SK-N-MC (cell line): ENCODE data around the gene TUBB6.

Experiments
- DNase-seq: peaks from one replicate; pipeline ENCODE4 v3.0.0-alpha.2; 2011; ENCODE audit warnings: low read depth, low spot score
- H3K27ac ChIP-seq: fragments of 200-600 bp; sonication (generic); 2 replicates; pipeline ENCODE4 v1.5.1; 2016; ENCODE audit warnings: mixed run types
- H3K36me3 ChIP-seq: fragments of 200-600 bp; sonication (generic); 2 replicates; pipeline ENCODE4 v1.6.1; 2017; ENCODE audit warnings: antibody characterized with exemption, low read length, mixed read lengths; ENCODE audit not compliant: insufficient read depth
- H3K4me3 ChIP-seq: fragments of 200-600 bp; sonication (generic); 2 replicates; pipeline ENCODE4 v1.5.1; 2016
- H3K9ac ChIP-seq: fragments of 200-600 bp; sonication (generic); 2 replicates; pipeline ENCODE4 v1.8.0; 2017; ENCODE audit warnings: mixed run types, mixed read lengths; ENCODE audit not compliant: insufficient read length
- H3K9me3 ChIP-seq: fragments of 200-600 bp; sonication (generic); 2 replicates; pipeline ENCODE4 v1.6.1; 2017; ENCODE audit warnings: low read depth, mild to moderate bottlenecking, antibody characterized with exemption, low read length, moderate library complexity, mixed read lengths
- EZH2 ChIP-seq: fragments of 200-600 bp; sonication (generic); IDR thresholded peaks from one replicate; pipeline ENCODE4 v1.6.1; 2017; ENCODE audit warnings: antibody characterized with exemption
- FOXP2 ChIP-seq: optimal IDR thresholded peaks from 2 replicates; pipeline ENCODE3; 2011; ENCODE audit warnings: mild to moderate bottlenecking, moderate library complexity; ENCODE audit not compliant: insufficient read depth; ENCODE audit errors: extremely low read length, control extremely low read depth
- POLR2AphosphoS5 ChIP-seq: IDR thresholded peaks from 2 replicates; pipeline ENCODE4 v1.6.1; 2012; ENCODE audit warnings: mild to moderate bottlenecking, low read depth, low read length, borderline replicate concordance

TUBB6 gene

DNA sequence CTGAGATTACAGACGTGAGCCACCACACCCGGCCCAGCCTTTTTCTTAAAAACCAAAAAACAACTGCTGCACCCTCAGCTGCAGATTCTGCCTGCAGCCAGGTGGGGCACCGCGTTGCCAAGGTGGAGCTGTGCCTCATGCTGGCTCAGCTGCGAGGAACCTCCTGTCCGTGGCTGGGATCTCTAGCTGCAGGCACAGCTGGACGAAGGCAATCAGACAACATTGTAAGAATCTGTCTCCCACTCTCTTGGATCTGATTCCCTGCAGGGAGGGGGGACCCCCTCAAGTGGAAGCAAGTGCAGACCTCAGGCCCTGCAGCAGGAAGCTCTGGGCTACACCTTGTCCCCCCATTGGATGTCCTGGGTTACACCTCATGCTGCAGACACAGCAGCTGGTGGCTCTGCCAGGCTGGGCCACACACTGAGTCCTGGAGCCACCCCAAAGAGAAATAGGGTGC, 29.8 kb upstream of the TUBB6 start:
- Histone ChIP-seq H3K27ac (no peak overlapping the region), H3K9me3 (no peaks in the 10 kb centered on the region), H3K4me3 (no peak overlapping the region), H3K9ac (peak overlapping the region; percentile 12), H3K36me3 (no peaks in the 10 kb centered on the region)
- TF ChIP-seq FOXP2 (no peak), POLR2AphosphoS5 (no peak), EZH2 (no peak)
- no peak for DNase-seq

DNA sequence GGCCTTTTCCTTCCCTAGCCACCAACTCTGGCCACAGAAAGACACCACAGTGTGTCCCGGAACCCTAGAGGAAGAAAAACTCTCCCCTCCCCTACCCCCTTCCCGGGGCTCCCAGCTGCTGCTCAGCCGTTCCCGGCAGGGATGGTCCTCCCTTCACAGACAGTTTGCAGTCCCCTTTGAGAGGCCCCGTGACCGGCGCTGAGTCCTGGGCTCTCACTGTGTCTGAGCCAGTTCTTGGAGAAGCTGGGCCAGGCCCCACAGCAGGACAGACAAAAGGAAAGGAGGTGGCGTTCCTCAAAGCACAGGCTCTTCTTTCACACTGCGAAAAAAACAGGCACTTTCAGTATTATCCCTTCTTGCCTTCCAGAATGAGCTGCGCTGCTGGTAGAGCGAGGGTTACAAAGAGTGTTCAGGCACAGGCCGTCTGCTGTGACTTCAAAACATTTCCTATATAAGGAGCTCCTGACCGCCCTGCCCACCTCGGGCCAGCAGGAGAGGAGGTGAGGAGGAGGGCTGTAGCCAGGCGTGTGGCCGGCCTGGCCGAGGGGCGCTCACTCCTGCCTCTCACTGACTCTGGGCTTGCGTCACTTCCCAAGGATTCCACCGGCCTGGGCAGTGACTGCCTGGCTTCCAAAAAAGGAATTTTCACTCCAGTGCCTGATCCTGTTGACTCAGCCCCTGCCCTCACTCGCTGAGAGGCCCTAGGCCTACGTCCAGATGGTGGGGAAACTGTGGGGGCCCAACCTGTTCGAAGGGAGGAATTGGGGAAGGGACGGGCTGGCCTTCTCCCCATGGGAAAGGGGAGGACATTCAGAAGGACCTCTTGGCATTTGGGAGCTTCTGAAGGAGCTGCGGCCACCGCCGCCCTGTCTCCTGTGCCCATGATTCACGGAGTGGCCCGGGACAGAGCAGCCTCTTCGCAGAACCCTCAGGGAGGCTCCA, 29.0 kb upstream of the TUBB6 start:
- no peak for TF ChIP-seq POLR2AphosphoS5
- TF ChIP-seq EZH2 = no peak
- no peak for TF ChIP-seq FOXP2
- H3K9me3 ChIP-seq = no peaks in the 10 kb centered on the region
- H3K27ac ChIP-seq = no peak overlapping the region
- DNase-seq = no peak
- H3K4me3 ChIP-seq = no peak overlapping the region
- peak overlapping the region; percentile 12 for H3K9ac ChIP-seq
- H3K36me3 ChIP-seq = no peaks in the 10 kb centered on the region

DNA sequence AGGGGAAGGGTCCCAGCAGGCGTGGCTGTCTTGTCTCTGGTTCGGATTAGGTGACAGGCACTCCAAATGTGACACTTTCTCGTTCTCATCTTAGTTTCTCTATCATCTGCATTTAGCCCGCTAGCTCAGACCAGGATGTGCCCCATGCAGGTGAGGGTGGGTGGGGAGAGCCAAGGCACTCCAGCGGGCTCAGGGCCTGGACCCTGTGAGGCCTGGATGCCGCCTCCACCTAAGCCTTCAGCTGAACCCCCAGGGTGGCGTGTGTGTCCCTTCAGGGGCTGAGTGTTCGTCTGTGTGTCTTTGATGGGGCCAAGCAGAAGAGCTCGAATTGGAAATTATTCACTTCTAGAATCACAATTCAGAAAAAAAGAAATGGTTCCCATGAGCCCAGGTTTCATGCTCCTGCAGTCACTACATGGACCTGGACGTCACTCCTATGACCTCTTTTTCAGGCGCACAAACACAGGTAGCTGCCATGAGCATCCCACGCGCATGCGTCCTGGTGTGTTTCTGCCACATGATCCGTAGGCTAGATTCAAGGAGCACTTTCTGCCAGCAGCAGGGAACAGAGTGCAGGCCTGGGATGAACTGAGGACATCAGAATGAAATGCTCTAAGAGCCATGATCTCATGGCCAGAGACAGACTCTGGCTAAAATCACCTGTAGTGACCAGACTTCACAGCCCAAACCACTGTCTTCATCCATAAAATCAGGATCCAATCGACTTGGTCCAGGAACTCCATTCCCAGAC, 28.1 kb upstream of the TUBB6 start:
- H3K4me3 ChIP-seq = no peak overlapping the region
- H3K9ac ChIP-seq = no peak overlapping the region
- no peak for DNase-seq
- H3K9me3 ChIP-seq = no peaks in the 10 kb centered on the region
- H3K27ac ChIP-seq = no peak overlapping the region
- H3K36me3 ChIP-seq = no peaks in the 10 kb centered on the region
- TF ChIP-seq EZH2 = no peak
- TF ChIP-seq POLR2AphosphoS5 = no peak
- no peak for TF ChIP-seq FOXP2

DNA sequence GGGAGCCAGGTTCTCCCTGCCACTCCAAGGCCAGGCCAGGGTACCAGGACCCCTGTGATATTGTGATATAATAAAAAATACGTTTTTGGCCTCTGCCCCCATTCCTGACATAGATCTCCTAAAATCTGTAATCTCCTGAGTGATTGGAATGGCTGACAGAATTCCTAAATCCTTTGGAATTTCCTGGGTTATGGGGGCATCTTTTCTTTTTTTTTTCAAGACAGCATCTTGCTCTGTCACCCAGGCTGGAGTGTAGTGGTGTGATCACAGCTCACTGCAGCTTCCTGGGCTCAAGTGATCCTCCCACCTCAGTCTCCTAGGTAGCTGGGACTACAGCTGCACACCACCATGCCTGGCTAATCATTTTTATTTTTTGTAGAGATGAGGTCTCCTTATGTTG, 26.2 kb upstream of the TUBB6 start:
- no peaks in the 10 kb centered on the region for H3K36me3 ChIP-seq
- no peaks in the 10 kb centered on the region for H3K9me3 ChIP-seq
- H3K27ac ChIP-seq = no peak overlapping the region
- no peak overlapping the region for H3K9ac ChIP-seq
- no peak for DNase-seq
- H3K4me3 ChIP-seq = no peak overlapping the region
- TF ChIP-seq EZH2 (no peak), POLR2AphosphoS5 (no peak), FOXP2 (no peak)

DNA sequence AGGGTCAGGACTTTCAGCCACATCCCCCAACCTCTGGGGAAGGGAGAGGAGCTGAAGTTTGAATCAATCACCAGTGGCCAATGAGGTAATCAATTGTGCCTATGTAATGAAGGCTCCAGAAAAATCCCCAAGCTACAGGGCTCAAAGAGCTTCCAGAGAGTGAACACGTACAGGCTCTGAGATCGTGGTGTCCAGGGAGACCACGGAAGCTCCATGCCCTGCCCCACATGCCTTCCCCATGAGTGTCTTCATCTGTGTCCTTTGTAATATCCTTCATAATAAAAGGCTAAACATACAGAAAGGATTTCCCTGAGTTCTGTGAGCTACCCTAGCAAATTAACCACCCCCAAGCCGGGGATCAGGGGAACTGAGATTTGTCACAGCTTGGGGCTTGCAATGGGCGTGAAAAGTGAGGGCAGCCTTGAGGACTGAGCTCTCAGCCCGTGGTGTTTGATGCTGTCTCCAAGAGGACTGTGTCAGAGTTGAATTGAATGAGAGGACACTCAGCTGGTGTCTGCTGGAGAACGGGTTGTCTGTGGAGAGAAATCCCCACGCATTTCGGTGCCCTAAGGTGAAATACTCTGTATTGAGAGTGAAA, 25.5 kb upstream of the TUBB6 start:
- no peak overlapping the region for H3K27ac ChIP-seq
- no peak for DNase-seq

DNA sequence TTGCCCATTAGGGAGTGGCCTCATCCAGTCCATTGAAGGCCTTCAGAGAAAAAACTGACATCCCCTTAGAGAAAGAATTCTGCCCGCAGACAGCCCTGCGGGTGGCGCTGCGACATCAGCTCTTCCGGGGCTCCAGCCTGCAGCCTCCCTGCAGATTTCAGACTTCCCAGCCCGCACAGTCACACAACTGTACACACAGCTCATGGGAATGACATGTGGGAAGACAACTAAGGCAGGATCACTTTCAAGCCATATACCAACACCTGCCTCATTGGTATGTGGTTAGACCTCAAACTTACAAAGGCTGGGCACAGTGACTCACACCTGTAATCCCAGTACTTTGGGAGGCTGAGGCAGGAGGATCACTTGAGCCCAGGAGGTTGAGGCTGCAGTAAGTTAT, 24.8 kb upstream of the TUBB6 start:
- H3K9me3 ChIP-seq = no peaks in the 10 kb centered on the region
- H3K9ac ChIP-seq = no peak overlapping the region
- no peaks in the 10 kb centered on the region for H3K36me3 ChIP-seq
- H3K4me3 ChIP-seq = no peak overlapping the region
- no peak overlapping the region for H3K27ac ChIP-seq
- TF ChIP-seq FOXP2 (no peak), EZH2 (no peak), POLR2AphosphoS5 (no peak)
- DNase-seq = no peak

More for the DNA sequence above, 25.5 kb upstream of the TUBB6 start:
- no peaks in the 10 kb centered on the region for H3K36me3 ChIP-seq
- no peak overlapping the region for H3K9ac ChIP-seq
- H3K4me3 ChIP-seq = no peak overlapping the region
- H3K9me3 ChIP-seq = no peaks in the 10 kb centered on the region
- TF ChIP-seq FOXP2 (no peak), EZH2 (no peak)

DNA sequence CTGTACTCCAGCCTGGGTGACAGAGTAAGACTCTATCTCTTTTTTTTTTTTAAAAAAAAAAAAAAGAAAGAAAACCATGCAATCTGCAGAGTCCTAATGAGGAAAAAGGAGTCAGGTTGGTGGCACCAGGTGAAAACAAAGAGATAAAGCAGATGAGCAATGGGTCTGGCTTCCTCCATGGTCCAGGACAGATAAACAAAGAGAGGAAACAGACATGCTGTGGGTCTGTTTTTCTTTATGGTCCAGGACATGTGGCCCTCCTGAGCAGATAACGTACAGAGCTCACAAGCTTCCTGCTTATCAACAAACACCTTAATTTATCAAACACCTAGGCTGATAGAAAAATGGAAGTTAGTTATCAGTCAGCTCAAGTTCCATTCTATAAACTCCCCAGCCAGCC, 24.4 kb upstream of the TUBB6 start:
- TF ChIP-seq POLR2AphosphoS5 (no peak), FOXP2 (no peak), EZH2 (no peak)
- no peaks in the 10 kb centered on the region for H3K9me3 ChIP-seq
- no peak overlapping the region for H3K27ac ChIP-seq
- H3K4me3 ChIP-seq = no peak overlapping the region
- no peaks in the 10 kb centered on the region for H3K36me3 ChIP-seq
- DNase-seq = no peak
- no peak overlapping the region for H3K9ac ChIP-seq

DNA sequence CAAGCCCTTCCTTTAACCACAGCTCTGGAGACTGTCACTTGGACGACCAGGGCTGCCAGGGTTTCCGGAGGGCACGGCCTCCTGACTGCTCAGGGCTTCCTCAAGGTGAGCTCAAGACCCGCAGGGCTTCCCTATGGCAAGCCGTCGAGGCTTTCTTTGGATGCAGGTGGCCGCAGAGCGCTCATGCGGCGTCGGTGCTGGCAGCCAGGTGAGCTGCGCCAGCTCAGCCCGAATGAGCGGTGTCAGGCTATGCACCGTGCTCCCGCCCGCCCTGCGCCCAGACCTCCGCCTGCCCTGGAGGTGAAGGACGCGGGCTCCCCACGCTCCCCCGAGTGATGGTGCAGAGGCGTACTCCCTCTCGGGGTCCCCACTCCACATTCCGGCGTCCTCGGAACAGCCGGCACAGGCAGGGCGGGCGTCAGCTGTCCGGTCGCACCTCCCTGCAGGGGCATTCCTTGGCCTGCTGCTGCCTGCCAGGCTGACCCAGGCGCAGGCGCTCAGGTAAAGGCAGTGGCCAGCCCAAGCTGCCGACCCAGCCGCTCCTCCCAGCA, 20.8 kb upstream of the TUBB6 start:
- no peak overlapping the region for H3K9ac ChIP-seq
- H3K4me3 ChIP-seq = no peak overlapping the region
- DNase-seq = no peak

More for the DNA sequence above, 20.8 kb upstream of the TUBB6 start:
- Histone ChIP-seq H3K36me3 (no peaks in the 10 kb centered on the region), H3K9me3 (no peaks in the 10 kb centered on the region), H3K27ac (no peak overlapping the region)
- TF ChIP-seq EZH2 = no peak
- no peak for TF ChIP-seq POLR2AphosphoS5
- TF ChIP-seq FOXP2 = no peak
